ENCODE results near the gene SLC24A3. TPM values are rescaled to one million over a fixed set of nuclear protein-coding genes. Genes with fewer than 3 reads are reported as not detected.

The SLC24A3 gene
- total RNA-seq, 1 experiment from 2014 or later: not detected

DNA sequence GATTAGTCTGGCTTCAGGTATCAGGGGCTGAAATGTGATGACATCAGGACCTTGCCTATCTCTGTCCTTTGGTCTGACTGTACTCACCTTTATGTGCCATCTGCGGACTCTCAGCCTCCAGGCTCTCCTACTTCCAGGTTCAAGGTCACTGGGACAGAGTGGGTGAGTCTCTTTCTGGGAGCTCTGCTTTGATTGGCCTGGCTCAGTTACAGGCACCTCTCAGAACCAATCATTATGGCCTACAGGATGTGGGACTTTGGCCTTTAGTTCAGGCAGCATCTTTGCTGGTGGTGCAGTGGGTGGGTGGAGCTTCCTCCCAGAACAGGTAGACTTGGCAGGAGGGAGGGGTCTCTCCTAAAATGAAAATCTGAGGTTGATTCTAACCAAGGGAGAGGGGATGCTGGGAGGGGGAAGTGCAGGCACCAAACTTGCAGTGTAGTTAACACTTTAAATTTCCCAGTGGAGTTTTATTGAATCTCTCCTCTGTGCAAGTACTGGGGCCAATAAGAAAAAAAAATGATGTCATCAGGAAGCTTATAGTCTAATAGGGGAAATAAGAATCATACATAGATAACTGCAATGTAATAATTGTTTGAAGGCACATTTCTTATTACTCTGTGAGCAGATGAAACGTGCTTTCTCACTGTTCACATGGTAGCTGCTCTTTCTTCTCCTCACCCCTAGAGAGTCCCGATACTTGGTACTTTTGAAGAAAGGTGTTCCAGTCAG is 53.4 kb downstream of the SLC24A3 start:
- Histone ChIP-seq H4K20me1 (ENCODE audit: insufficient read depth) (no peaks in the 10 kb centered on the region), H3K36me3 (ENCODE audit: low read depth) (no peaks in the 10 kb centered on the region), H3K4me3 (no peak overlapping the region), H3K27me3 (ENCODE audit: insufficient read depth, low read depth) (peaks cover 8% of the 10 kb centered on the region; the same call in 1 of the 2 replicates), H3K27ac (no peak overlapping the region), H3K9me2 (ENCODE audit: insufficient read depth) (no peaks in the 10 kb centered on the region), H2AFZ (no peak overlapping the region), H3K4me2 (no peak overlapping the region), H3F3A (ENCODE audit: insufficient read depth, low read depth) (no peaks in the 10 kb centered on the region), H3K9me3 (ENCODE audit: insufficient read depth, low read depth) (no peaks in the 10 kb centered on the region), H3K4me1 (replicated peaks; ENCODE audit: insufficient read depth) (no peaks in the 10 kb centered on the region), H3K79me2 (ENCODE audit: low read depth) (no peaks in the 10 kb centered on the region)
- no peak for DNase-seq
- BruUV-seq (replicated peaks): no TSS peak
- intact Hi-C loops (cut with micrococcal nuclease; ENCODE audit: unreplicated experiment): no loop called here
- ChIA-PET CTCF (no interaction called here), POLR2A (ENCODE audit: unreplicated experiment) (no interaction called here)
- TF ChIP-seq EZH2 (IDR thresholded peaks at IDR 0.05; ENCODE audit: low read depth): no peak
- TF ChIP-seq CTCF (conservative IDR thresholded peaks at IDR 0.05): no peak

GRCh38 chr20:19268426-19268825 is 56.0 kb downstream of the SLC24A3 start:
- Histone ChIP-seq H3K27me3 (ENCODE audit: insufficient read depth, low read depth) (peaks cover 27% of the 10 kb centered on the region), H3K79me2 (ENCODE audit: low read depth) (no peaks in the 10 kb centered on the region), H3K9me2 (ENCODE audit: insufficient read depth) (no peaks in the 10 kb centered on the region), H3K4me2 (no peak overlapping the region), H2AFZ (no peak overlapping the region), H3K36me3 (ENCODE audit: low read depth) (no peaks in the 10 kb centered on the region), H4K20me1 (ENCODE audit: insufficient read depth) (no peaks in the 10 kb centered on the region), H3K4me1 (replicated peaks; ENCODE audit: insufficient read depth) (no peaks in the 10 kb centered on the region), H3K27ac (no peak overlapping the region), H3K4me3 (no peak overlapping the region), H3K9me3 (ENCODE audit: insufficient read depth, low read depth) (no peaks in the 10 kb centered on the region), H3F3A (ENCODE audit: insufficient read depth, low read depth) (no peaks in the 10 kb centered on the region)
- no peak for DNase-seq
- TF ChIP-seq CTCF (conservative IDR thresholded peaks at IDR 0.05) (no peak), EZH2 (IDR thresholded peaks at IDR 0.05; ENCODE audit: low read depth) (no peak)
- ChIA-PET CTCF (no interaction called here), POLR2A (ENCODE audit: unreplicated experiment) (no interaction called here)
- no TSS peak for BruUV-seq (replicated peaks)
- intact Hi-C loops (cut with micrococcal nuclease; ENCODE audit: unreplicated experiment): no loop called here

GRCh38 chr20:19269737-19270340 is 57.4 kb downstream of the SLC24A3 start:
- peaks cover 36% of the 10 kb centered on the region for H3K27me3 ChIP-seq (ENCODE audit: insufficient read depth, low read depth)
- POLR2A ChIA-PET (ENCODE audit: unreplicated experiment): no interaction called here
- TF ChIP-seq EZH2 (IDR thresholded peaks at IDR 0.05; ENCODE audit: low read depth) (no peak), CTCF (conservative IDR thresholded peaks at IDR 0.05) (no peak)
- DNase-seq: no peak
- H4K20me1 ChIP-seq (ENCODE audit: insufficient read depth): no peaks in the 10 kb centered on the region
- no peak overlapping the region for H3K27ac ChIP-seq
- H3F3A ChIP-seq (ENCODE audit: insufficient read depth, low read depth): no peaks in the 10 kb centered on the region
- H3K4me3 ChIP-seq: no peak overlapping the region
- H3K79me2 ChIP-seq (ENCODE audit: low read depth): no peaks in the 10 kb centered on the region
- H3K4me2 ChIP-seq: no peak overlapping the region
- no TSS peak for BruUV-seq (replicated peaks)
- no peaks in the 10 kb centered on the region for H3K36me3 ChIP-seq (ENCODE audit: low read depth)
- H3K4me1 ChIP-seq (replicated peaks; ENCODE audit: insufficient read depth): no peaks in the 10 kb centered on the region
- H3K9me2 ChIP-seq (ENCODE audit: insufficient read depth): no peaks in the 10 kb centered on the region
- H2AFZ ChIP-seq: no peak overlapping the region
- intact Hi-C loops (cut with micrococcal nuclease; ENCODE audit: unreplicated experiment): no loop called here
- CTCF ChIA-PET: no interaction called here
- no peaks in the 10 kb centered on the region for H3K9me3 ChIP-seq (ENCODE audit: insufficient read depth, low read depth)

Measured in PC-9 (cell line).